Measurements from ENCODE around the gene SLC25A42. TPM values are rescaled to one million over a fixed set of nuclear protein-coding genes. Genes with fewer than 3 reads are reported as not detected.

SLC25A42 gene
- total and polyA plus RNA-seq, 4 donors, result 3.8 to 12.5 (median 9.9) TPM

DNA sequence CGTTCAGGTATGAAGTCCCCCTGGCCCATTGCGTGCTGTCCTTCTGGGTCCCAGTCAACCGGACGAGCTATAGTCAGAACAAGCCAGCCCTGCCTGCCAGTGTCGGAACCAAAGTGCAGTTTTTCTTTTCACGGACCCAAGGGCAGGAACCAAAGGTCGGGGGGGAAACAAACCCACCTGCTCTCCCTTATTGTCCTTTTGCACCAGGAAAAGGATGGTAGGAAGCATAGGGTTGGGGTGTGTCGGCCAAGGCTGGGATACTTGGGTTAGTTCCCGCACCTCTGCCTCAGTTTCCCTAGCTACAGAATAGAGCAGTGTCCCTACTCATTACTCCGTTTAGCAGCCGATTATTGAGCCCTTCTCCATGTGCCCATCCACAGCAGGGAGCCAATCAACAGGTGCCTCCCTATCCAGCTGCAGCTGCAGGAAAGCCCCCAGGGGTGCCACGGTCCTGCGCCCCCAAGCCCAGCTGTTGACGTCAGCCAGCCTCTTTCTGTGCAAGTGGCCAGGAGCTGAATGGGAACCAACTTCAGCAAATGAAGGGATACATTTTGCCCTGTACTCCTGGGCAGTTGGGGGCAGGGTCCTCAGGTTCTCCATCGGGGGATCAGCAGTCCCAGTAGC is 9.4 kb upstream of the SLC25A42 start:
- Histone ChIP-seq H3K27me3 (ENCODE audit: control insufficient read depth in 1 of 2, insufficient read depth in 2 of 2, low read length in 1 of 2) (no peaks in the 10 kb centered on the region), H3K9me3 (ENCODE audit: control insufficient read depth, low read length) (no peaks in the 10 kb centered on the region), H3K27ac (ENCODE audit: low read depth in 1 of 2, low read length in 2 of 2) (no peak overlapping the region), H3K36me3 (ENCODE audit: control insufficient read depth in 1 of 2, insufficient read depth in 2 of 2, low read length in 1 of 2) (peaks cover 0 to 4% of the 10 kb centered on the region in 2 donors), H3K4me3 (ENCODE audit: low read length in 2 of 2) (no peak overlapping the region), H3K4me1 (ENCODE audit: control insufficient read depth in 1 of 2, insufficient read depth in 2 of 2, low read length in 2 of 2) (no peaks in the 10 kb centered on the region)
- WGBS, 2 donors, result 93 to 94% methylated on average over 15 of the region's 15 CpGs
- ATAC-seq (ENCODE audit: low FRiP score) (no peak), DNase-seq (no peak)
- intact Hi-C loops (cut with DNase I), result no loop called here

DNA sequence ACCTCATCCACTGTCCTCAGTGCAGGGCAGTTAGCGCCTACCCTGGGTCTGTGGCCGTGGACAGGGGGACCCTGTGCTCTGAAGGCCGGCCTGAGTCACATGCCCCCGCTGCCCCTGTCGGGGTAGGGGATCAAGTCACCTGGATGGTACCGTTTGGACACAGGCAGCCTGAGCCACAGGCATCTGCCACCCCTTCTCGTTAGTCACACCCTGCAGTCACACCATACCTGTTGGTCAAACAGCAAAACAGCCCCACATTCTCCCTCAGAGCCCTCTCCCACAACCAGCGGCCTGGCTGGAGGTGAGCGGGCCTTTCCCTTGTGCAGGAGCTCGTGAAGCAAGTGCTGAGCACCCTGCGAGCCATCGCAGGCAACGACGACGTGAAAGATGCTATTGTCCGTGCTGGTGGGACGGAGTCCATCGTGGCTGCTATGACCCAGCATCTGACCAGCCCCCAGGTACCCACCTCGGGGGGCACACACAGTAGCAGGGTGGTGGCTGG is 8.8 kb upstream of the SLC25A42 start:
- no peak for DNase-seq
- Histone ChIP-seq H3K4me3 (ENCODE audit: low read length in 2 of 2) (no peak overlapping the region), H3K27ac (ENCODE audit: low read depth in 1 of 2, low read length in 2 of 2) (no peak overlapping the region), H3K36me3 (ENCODE audit: control insufficient read depth in 1 of 2, insufficient read depth in 2 of 2, low read length in 1 of 2) (peaks cover 0 to 4% of the 10 kb centered on the region in 2 donors), H3K4me1 (ENCODE audit: control insufficient read depth in 1 of 2, insufficient read depth in 2 of 2, low read length in 2 of 2) (no peaks in the 10 kb centered on the region), H3K9me3 (ENCODE audit: control insufficient read depth, low read length) (no peaks in the 10 kb centered on the region), H3K27me3 (ENCODE audit: control insufficient read depth in 1 of 2, insufficient read depth in 2 of 2, low read length in 1 of 2) (no peaks in the 10 kb centered on the region)
- intact Hi-C loops (cut with DNase I), result loop anchor here in 1 of 2 donors (5.0 kb wide), 1 partner anchor 122 kb away; no protein-coding TSS in a partner anchor
- 94% methylated on average over 19 of the region's 19 CpGs for WGBS, 2 donors
- no peak for ATAC-seq (ENCODE audit: low FRiP score)

GRCh38 chr19:19055701-19056100 is 8.1 kb upstream of the SLC25A42 start:
- Histone ChIP-seq H3K4me3 (ENCODE audit: low read length in 2 of 2) (no peak overlapping the region), H3K4me1 (ENCODE audit: control insufficient read depth in 1 of 2, insufficient read depth in 2 of 2, low read length in 2 of 2) (no peaks in the 10 kb centered on the region), H3K36me3 (ENCODE audit: control insufficient read depth in 1 of 2, insufficient read depth in 2 of 2, low read length in 1 of 2) (peaks cover 0 to 4% of the 10 kb centered on the region in 2 donors), H3K9me3 (ENCODE audit: control insufficient read depth, low read length) (no peaks in the 10 kb centered on the region), H3K27me3 (ENCODE audit: control insufficient read depth in 1 of 2, insufficient read depth in 2 of 2, low read length in 1 of 2) (no peaks in the 10 kb centered on the region), H3K27ac (ENCODE audit: low read depth in 1 of 2, low read length in 2 of 2) (no peak overlapping the region)
- intact Hi-C loops (cut with DNase I), result loop anchor here in 1 of 2 donors (5.0 kb wide), 1 partner anchor 122 kb away; no protein-coding TSS in a partner anchor
- no peak for DNase-seq
- no peak for ATAC-seq (ENCODE audit: low FRiP score)
- WGBS, 2 donors, result 95 to 96% methylated on average over 13 of the region's 13 CpGs

DNA sequence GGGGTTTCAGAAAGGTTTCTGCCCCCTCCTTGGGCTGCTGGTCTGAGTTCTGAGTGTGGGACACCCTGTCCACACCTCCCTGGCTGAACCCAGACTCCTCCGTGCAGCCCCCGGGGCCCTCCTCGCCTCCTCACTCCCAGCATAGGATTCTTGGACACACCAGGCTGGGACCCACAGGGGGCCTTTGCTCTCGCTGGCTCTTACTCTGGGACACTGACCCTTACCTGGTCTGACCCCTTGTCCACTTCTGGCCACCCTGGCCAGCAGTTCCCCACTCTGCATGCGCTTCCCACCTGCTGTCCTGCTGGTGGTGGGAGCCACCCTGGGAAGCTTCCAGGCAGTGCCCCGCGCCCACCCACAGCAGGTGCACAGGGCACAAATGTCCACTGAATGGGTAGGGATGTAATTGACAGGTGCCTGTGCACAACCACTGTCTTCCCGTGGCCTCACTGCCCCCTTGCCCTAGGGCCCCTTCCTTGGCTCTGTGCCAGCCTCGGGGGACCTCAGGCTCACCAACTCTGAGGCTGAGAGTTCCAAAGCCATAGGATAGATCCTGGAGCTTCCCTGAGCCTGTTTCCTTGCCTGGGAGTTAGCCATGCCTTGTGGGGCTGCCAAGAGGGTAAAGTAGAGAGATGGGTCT is 7.0 kb upstream of the SLC25A42 start:
- 76 to 78% methylated on average over 9 of the region's 9 CpGs for WGBS, 2 donors
- Histone ChIP-seq H3K36me3 (ENCODE audit: control insufficient read depth in 1 of 2, insufficient read depth in 2 of 2, low read length in 1 of 2) (peaks cover 0 to under 1% of the 10 kb centered on the region in 2 donors), H3K9me3 (ENCODE audit: control insufficient read depth, low read length) (no peaks in the 10 kb centered on the region), H3K4me3 (ENCODE audit: low read length in 2 of 2) (no peak overlapping the region), H3K27me3 (ENCODE audit: control insufficient read depth in 1 of 2, insufficient read depth in 2 of 2, low read length in 1 of 2) (no peaks in the 10 kb centered on the region), H3K4me1 (ENCODE audit: control insufficient read depth in 1 of 2, insufficient read depth in 2 of 2, low read length in 2 of 2) (no peaks in the 10 kb centered on the region), H3K27ac (ENCODE audit: low read depth in 1 of 2, low read length in 2 of 2) (no peak overlapping the region)
- ATAC-seq (ENCODE audit: low FRiP score) (no peak), DNase-seq (no peak)
- intact Hi-C loops (cut with DNase I), result loop anchor here in 1 of 2 donors (5.0 kb wide), 1 partner anchor 121 kb away; no protein-coding TSS in a partner anchor

DNA sequence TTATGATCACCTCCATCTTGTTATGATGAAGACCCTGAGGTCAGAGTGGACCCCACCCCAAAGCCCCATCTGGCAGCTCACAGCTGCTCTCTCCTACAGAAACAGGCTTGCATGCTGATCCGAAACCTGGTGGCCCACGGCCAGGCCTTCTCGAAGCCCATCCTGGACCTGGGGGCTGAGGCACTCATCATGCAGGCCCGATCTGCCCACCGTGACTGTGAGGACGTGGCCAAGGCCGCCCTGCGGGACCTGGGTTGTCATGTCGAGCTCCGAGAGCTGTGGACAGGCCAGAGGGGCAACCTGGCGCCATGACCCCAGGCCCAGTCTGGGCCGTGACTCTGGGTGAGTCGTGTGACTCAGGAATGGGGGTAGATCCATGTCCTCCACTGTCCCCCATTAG is 6.5 kb upstream of the SLC25A42 start:
- intact Hi-C loops (cut with DNase I), result loop anchor here in 1 of 2 donors (5.0 kb wide), 1 partner anchor 120 kb away; no protein-coding TSS in a partner anchor
- Histone ChIP-seq H3K4me1 (ENCODE audit: control insufficient read depth in 1 of 2, insufficient read depth in 2 of 2, low read length in 2 of 2) (no peaks in the 10 kb centered on the region), H3K27me3 (ENCODE audit: control insufficient read depth in 1 of 2, insufficient read depth in 2 of 2, low read length in 1 of 2) (no peaks in the 10 kb centered on the region), H3K9me3 (ENCODE audit: control insufficient read depth, low read length) (no peaks in the 10 kb centered on the region), H3K36me3 (ENCODE audit: control insufficient read depth in 1 of 2, insufficient read depth in 2 of 2, low read length in 1 of 2) (no peaks in the 10 kb centered on the region), H3K4me3 (ENCODE audit: low read length in 2 of 2) (no peak overlapping the region), H3K27ac (ENCODE audit: low read depth in 1 of 2, low read length in 2 of 2) (no peak overlapping the region)
- ATAC-seq (ENCODE audit: low FRiP score), result no peak
- 90 to 91% methylated on average over 13 of the region's 13 CpGs for WGBS, 2 donors
- no peak for DNase-seq

DNA sequence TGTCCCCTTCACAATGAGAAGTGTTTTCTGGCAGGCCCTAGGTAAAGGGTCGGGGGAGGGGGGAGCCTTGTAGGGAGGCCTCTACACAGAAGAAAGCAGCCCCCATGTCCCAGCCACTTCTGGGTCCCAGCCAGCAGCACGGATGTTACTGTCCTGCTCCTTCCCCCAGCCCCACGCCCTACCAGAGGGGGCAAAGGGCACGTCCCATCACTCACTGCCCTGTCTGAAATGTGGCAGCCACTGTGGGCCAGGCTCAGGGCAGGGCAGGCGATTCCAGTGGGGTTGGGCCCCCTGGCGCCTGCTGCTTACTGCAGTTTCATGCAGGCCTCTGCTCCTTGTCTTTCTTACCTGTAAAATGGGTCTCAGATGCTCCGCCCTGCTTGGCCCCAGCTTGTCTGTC is 6.1 kb upstream of the SLC25A42 start:
- Histone ChIP-seq H3K9me3 (ENCODE audit: control insufficient read depth, low read length) (no peaks in the 10 kb centered on the region), H3K27ac (ENCODE audit: low read depth in 1 of 2, low read length in 2 of 2) (no peak overlapping the region), H3K4me1 (ENCODE audit: control insufficient read depth in 1 of 2, insufficient read depth in 2 of 2, low read length in 2 of 2) (no peaks in the 10 kb centered on the region), H3K27me3 (ENCODE audit: control insufficient read depth in 1 of 2, insufficient read depth in 2 of 2, low read length in 1 of 2) (no peaks in the 10 kb centered on the region), H3K4me3 (ENCODE audit: low read length in 2 of 2) (no peak overlapping the region), H3K36me3 (ENCODE audit: control insufficient read depth in 1 of 2, insufficient read depth in 2 of 2, low read length in 1 of 2) (no peaks in the 10 kb centered on the region)
- intact Hi-C loops (cut with DNase I), result loop anchor here in 1 of 2 donors (5.0 kb wide), 1 partner anchor 120 kb away; no protein-coding TSS in a partner anchor
- ATAC-seq (ENCODE audit: low FRiP score) (no peak), DNase-seq (no peak)
- 85 to 86% methylated on average over 7 of the region's 7 CpGs for WGBS, 2 donors

GRCh38 chr19:19059018-19059836 is 4.6 kb upstream of the SLC25A42 start:
- whole genome bisulfite sequencing, 2 donors, result 82 to 88% methylated on average over 17 of the region's 17 CpGs
- H3K9me3 ChIP-seq (ENCODE audit: control insufficient read depth, low read length), result no peaks in the 10 kb centered on the region
- DNase-seq (no peak), ATAC-seq (ENCODE audit: low FRiP score) (no peak)
- no peak overlapping the region for H3K27ac ChIP-seq (ENCODE audit: low read depth in 1 of 2, low read length in 2 of 2)
- H3K27me3 ChIP-seq (ENCODE audit: control insufficient read depth in 1 of 2, insufficient read depth in 2 of 2, low read length in 1 of 2), result no peaks in the 10 kb centered on the region
- H3K36me3 ChIP-seq (ENCODE audit: control insufficient read depth in 1 of 2, insufficient read depth in 2 of 2, low read length in 1 of 2), result no peaks in the 10 kb centered on the region
- intact Hi-C loops (cut with DNase I), result loop anchor here in 1 of 2 donors (5.0 kb wide), 1 partner anchor 118 kb away; no protein-coding TSS in a partner anchor
- no peaks in the 10 kb centered on the region for H3K4me1 ChIP-seq (ENCODE audit: control insufficient read depth in 1 of 2, insufficient read depth in 2 of 2, low read length in 2 of 2)
- H3K4me3 ChIP-seq (ENCODE audit: low read length in 2 of 2), result no peak overlapping the region

GRCh38 chr19:19059837-19060611 is 3.8 kb upstream of the SLC25A42 start:
- H3K27me3 ChIP-seq (ENCODE audit: control insufficient read depth in 1 of 2, insufficient read depth in 2 of 2, low read length in 1 of 2), result no peaks in the 10 kb centered on the region
- no peak overlapping the region for H3K27ac ChIP-seq (ENCODE audit: low read depth in 1 of 2, low read length in 2 of 2)
- DNase-seq (no peak), ATAC-seq (ENCODE audit: low FRiP score) (no peak)
- H3K4me3 ChIP-seq (ENCODE audit: low read length in 2 of 2), result no peak overlapping the region
- WGBS, 2 donors, result 81 to 83% methylated on average over 12 of the region's 12 CpGs
- intact Hi-C loops (cut with DNase I), result loop anchor here in 1 of 2 donors (5.0 kb wide), 3 partner anchors 77 to 132 kb away; partner anchors contain the start of genes BORCS8, RFXANK and TMEM161A
- H3K4me1 ChIP-seq (ENCODE audit: control insufficient read depth in 1 of 2, insufficient read depth in 2 of 2, low read length in 2 of 2), result no peaks in the 10 kb centered on the region
- H3K36me3 ChIP-seq (ENCODE audit: control insufficient read depth in 1 of 2, insufficient read depth in 2 of 2, low read length in 1 of 2), result no peaks in the 10 kb centered on the region
- no peaks in the 10 kb centered on the region for H3K9me3 ChIP-seq (ENCODE audit: control insufficient read depth, low read length)
